ENCODE measurements around the gene THOP1. TPM values are rescaled to one million over a fixed set of nuclear protein-coding genes. Genes with fewer than 3 reads are reported as not detected.

THOP1 gene
- 31.8 TPM for total RNA-seq (ENCODE audit: insufficient read depth, low replicate concordance)

DNA sequence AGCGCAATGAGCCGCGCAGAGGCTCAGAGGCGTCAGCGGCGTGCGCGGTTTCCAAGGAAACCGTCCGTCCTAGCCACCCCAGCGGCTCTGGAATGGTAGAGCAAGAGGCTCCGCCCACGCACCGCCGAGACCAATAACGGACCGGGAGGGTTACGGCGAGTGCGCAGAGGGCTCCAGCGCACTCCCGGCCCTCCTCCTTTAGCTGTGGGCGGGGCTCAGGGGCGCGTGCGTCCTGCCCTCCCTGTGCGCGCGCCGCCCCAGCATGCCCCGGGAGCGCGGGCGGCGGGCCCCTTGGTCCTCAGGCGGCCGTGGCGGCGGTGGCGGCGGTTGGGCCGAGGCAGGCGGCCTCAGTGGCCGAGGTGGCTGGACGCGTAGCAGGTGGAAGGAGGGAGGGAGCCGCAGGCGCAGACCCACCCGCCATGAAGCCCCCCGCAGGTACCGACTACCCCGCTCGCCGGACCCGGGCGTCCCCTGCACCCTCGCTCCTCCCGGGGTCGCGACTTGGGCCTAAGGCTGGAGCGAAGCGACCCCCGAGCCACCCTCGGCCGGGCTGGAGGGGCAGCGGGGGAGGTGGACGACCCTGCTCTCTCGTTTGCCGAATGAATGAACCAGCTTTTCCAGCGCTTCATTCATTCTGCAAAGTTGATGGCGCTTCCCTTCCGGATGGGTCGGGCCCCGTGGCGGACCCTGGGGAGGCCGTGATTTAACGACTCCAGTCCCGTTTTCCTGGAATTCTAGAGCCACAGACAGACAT lies at the start of gene THOP1:
THOP1 (plus strand) TSS at position 260 of the 754 bp plus-strand sequence; CDS start at position 420, 160 bp downstream.
- DNase-seq (ENCODE audit: low spot score): peak; percentile 99

DNA sequence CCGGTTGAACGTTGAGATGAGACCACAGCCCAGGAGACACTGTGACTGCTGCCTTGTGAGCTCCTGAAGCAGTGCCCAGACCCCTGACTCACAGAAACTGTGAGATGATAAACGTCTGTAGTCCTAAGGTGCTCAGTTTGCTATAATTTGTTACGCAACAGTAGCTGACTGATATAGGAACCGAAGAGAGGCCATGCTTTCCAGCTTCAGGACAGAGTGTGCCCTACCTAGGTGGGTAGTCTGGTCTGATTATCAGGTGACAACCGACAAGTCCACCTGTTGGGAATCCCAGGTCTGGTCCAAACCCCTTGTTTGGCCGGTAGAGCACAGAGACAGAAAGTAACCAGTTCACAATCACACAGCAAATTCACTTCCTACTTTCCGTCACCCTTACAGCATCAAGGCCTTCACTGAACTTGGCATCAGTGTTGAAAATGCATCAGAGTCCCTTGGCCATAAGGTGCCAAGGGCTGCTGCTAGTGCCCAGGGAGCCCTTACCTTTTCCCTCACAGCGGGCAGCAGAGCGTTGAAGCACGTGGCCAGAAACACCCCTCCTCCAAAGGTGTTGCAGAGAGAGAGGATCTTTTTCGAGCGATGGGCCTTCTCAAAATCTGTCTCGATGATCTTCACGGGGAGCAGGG lies 48.6 kb upstream of the THOP1 start:
- DNase-seq (ENCODE audit: low spot score): no peak

- peak; percentile 99 for DNase-seq (ENCODE audit: low spot score)
Measured at GRCh38 chr19:2739602-2740313, 45.5 kb upstream of the THOP1 start, which contains the start of gene SLC39A3. Gene SLC39A3 (minus strand): TSS chr19:2740017. CDS start chr19:2737257, 2,760 bp downstream.

DNA sequence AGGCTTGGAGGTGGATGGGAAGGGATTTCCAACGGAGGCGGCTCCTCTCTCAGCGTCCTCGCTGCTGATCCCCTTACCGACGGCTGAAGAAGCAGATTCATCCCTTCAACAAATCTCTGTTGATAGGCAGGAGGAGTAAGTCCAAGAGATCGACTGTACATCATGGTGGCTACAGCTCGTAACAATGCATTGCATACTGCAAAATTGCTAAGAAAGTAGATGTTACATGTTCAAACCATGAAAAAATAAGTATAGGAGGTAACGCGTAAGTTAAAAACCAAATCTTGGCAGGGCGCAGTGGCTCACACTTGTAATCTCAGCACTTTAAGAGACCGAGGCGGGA lies 45.0 kb upstream of the THOP1 start:
- no peak for DNase-seq (ENCODE audit: low spot score)

DNA sequence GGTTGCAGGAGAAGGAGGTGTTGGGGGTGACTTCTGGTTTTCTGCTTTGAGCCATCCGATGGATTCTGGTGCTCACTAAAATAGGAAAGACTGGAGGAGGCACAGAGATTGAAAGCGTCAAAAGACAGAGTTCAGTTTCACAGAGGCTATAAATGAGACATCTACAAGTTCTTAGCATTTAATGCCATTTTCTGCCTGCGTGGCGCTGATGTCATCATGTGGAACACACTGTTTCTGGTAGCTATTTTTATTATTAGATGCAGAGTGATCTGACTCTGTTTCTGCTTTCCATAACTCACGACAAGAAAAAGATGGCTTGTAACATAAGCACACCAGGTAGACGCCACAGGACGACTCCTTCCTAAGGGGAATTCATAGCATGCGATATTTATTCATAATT lies 42.2 kb upstream of the THOP1 start:
- DNase-seq (ENCODE audit: low spot score): no peak

- DNase-seq (ENCODE audit: low spot score): no peak
Measured at GRCh38 chr19:2744113-2744512, 41.2 kb upstream of the THOP1 start.

- DNase-seq (ENCODE audit: low spot score): no peak
Measured at GRCh38 chr19:2747349-2747748, 38.0 kb upstream of the THOP1 start.

GRCh38 chr19:2750808-2751437 lies 34.4 kb upstream of the THOP1 start:
- no peak for DNase-seq (ENCODE audit: low spot score)

DNA sequence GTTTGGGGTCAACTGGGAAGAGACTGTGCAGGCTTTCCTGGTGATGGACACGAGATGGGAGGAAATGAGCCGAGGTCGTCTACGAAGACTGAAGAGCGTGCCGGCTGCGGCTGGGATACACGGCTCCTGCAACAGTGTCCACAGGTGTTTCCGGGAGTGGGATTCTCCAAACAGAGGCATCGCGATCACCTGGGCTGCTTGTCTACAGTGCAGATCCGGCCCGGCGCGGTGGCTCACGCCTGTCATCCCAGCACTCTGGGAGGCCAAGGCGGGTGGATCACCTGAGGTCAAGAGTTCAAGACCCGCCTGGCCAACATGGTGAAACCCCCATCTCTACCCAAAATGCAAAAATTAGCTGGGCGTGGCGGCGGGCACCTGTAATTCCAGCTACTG lies 33.9 kb upstream of the THOP1 start:
- DNase-seq (ENCODE audit: low spot score): no peak

- DNase-seq (ENCODE audit: low spot score): no peak
Measured at GRCh38 chr19:2754659-2755447, 30.4 kb upstream of the THOP1 start.

DNA sequence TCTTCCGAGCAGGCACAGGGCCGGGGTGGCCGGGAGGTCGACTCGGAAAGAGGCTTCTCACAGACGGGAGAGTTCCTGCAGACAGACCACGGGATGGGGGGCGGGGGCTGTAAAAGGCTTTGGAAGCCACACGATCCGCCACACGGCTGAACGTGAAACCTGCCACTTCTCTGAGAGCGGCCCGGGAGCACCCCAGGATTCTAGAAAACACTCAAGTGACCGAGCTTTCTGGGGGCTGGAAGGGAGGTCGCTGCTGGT lies 29.9 kb upstream of the THOP1 start:
- DNase-seq (ENCODE audit: low spot score): no peak

- no peak for DNase-seq (ENCODE audit: low spot score)
Measured at GRCh38 chr19:2755811-2756210, 29.5 kb upstream of the THOP1 start.

GRCh38 chr19:2756477-2756876 lies 28.8 kb upstream of the THOP1 start:
- DNase-seq (ENCODE audit: low spot score): no peak

DNA sequence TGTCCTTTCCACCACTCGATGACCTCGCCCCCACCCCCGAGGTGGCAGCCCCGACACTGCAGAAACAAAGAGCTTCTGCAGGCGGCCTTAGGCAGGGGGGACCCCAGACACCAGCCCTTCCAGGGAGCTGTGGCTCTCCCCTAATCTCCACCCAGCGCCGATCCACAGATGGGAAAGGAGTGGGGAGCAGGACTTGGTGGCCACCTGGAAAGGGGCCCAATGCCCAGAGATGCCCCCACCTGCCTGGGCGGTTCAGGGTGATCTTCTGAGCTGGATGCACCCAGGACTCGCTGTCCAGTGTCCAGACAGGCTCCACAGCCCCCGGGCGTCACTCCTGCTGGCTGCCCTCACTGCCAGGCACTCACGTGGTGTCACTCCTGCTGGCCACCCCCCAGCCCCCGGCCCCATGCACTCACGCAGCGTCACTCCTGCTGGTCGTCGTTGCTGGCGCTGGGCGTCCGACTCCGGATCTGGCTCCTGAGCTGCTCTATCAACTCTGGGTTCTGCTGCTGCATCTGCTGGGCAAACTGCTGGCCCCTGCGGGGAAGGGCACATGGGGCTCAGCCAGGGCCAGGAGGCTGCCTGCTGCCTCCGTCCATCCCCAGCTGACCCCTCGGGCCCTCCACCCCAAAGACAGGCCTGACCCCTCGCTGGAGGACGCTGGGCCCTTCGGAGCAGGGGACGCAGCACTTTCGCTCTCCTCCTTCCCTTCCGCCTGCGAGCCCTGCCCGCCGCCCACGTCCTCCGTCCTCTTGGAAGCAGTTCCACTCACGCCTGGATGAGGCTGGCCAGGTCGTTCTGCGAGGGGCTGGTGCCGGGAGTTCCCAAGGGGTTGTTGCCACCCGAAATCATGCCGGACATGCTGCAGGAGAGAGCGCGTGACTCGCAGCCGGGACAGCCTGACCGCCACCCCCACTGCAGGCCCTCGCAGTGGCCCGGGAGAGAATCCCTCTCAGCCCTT lies 28.1 kb upstream of the THOP1 start:
- DNase-seq (ENCODE audit: low spot score): no peak

DNA sequence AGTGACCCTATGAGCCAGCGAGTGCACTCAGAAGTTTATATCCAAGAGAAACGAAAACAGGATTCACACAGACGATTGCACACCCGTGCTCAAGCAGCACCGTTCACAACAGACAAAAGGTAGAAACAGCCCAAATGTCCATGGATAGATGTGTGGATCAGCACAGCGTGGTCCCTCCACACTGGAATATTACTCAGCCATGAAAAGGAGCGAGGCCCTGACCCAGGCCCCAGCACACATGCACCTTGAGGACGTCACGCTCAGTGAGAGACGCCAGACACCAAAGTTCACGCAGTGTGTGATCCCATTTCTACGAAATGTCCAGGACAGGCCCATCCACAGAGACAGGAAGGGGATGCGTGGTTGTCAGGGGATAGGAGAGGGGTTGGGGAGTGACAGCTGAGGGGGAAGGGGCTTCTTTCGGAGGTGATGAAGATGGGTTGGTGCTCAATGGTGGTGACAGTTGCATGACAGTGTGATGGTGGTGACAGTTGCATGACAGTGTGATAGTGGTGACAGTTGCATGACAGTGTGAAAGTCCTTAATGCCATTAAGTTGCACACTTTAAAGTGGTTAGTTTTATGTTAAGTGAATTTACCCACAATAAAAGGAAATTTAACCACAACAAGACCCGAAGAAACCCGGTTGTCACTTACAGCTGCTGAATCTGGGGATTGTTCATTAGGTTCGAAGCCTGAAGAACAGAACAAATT lies 26.5 kb upstream of the THOP1 start:
- no peak for DNase-seq (ENCODE audit: low spot score)

- no peak for DNase-seq (ENCODE audit: low spot score)
Measured at GRCh38 chr19:2759362-2759761, 25.9 kb upstream of the THOP1 start.

DNA sequence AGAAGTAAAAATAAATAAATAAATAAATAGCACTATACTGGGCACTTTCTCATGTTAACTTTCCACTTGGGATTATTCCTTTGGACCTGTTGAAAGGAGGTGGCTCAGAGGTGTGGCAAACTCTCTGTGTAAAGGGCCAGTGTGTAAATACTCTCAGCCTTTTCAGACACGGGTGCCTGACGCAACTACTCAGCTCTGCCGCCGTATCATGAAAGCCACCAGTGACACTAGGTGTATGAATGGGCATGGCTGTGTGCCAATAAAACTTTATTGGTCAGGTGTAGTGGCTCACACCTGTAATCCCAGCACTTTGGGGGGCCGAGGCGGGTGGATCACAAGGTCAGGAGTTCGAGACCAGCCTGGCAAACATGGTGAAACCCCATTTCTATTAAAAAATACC lies 25.3 kb upstream of the THOP1 start:
- no peak for DNase-seq (ENCODE audit: low spot score)

DNA sequence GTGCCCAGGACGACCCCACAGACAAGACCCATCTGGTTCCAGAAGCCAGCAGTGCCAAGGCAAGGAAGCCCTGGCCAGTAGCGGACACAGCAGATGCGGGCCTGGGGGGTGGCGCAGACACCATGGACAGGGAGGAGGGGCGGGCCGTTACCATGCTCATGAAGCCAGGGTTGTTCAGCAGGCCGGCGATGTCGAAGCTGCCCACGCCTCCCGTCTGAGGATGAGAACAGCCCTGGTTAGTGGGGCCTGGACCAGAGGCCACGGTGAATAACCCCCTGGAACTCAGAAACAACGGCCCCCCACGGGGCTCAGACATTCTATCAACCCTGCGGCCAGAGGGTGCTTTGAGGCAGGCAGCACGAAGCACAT lies 24.0 kb upstream of the THOP1 start:
- DNase-seq (ENCODE audit: low spot score): no peak

- DNase-seq (ENCODE audit: low spot score): no peak
Measured at GRCh38 chr19:2761876-2762782, 23.2 kb upstream of the THOP1 start.

Data from umbilical cord (tissue), 2 donors.